Gastrocnemius medialis (tissue), 4 donors: Measurements from ENCODE around the gene ZNF57.
"Not testable (repeated sequence)": the region's sequence is repeated elsewhere in the genome, so short reads cannot be mapped to it uniquely, and the experiment has no call there.

Experiments used
- CTCF ChIP-seq, 5 experiments: fragments of 450-650 bp in 3 of 5; fragments of 200-600 bp in 2 of 5; sonication (generic) in 2 of 5; IDR thresholded peaks in 4 of 5; conservative IDR thresholded peaks in 1 of 5; 1 replicate in 4 of 5; 2 replicates in 1 of 5; pipeline ENCODE4 v1.5.1; 2016 to 2019; ENCODE audit warnings: antibody characterized with exemption in 5 of 5, mild to moderate bottlenecking in 3 of 5, moderate library complexity in 3 of 5
- POLR2A ChIP-seq, 2 donors: fragments of 450-650 bp; IDR thresholded peaks; one replicate each; pipeline ENCODE4 v1.6.1; 2017; ENCODE audit warnings: antibody characterized with exemption in 2 of 2, mild to moderate bottlenecking in 2 of 2, moderate library complexity in 2 of 2

GRCh38 chr19:2963631-2964030 is 62.9 kb downstream of the ZNF57 start:
- TF ChIP-seq CTCF (IDR thresholded peaks at IDR 0.05 in 4 of 5, conservative IDR thresholded peaks at IDR 0.05 in 1 of 5); POLR2A (IDR thresholded peaks at IDR 0.05): not testable (repeated sequence)
